ENCODE results near the gene GMPPA.

GMPPA gene

GRCh38 chr2:219527472-219527871, 28.8 kb downstream of the GMPPA start:
- TF ChIP-seq GLIS3 (CRISPR knock-in tag; IDR thresholded peaks at IDR 0.05) = no peak
- no peak for TF ChIP-seq ZFP3 (CRISPR knock-in tag; IDR thresholded peaks at IDR 0.05)
- TF ChIP-seq ARNTL (CRISPR knock-in tag; IDR thresholded peaks at IDR 0.05; ENCODE audit: borderline replicate concordance, low read depth) = no peak
- no peak for TF ChIP-seq TCF4 (CRISPR knock-in tag; IDR thresholded peaks at IDR 0.05; ENCODE audit: borderline replicate concordance)
- no peak for TF ChIP-seq PATZ1 (CRISPR knock-in tag; IDR thresholded peaks at IDR 0.05; ENCODE audit: borderline replicate concordance)
- TF ChIP-seq BACH2 (CRISPR knock-in tag; IDR thresholded peaks at IDR 0.05; ENCODE audit: borderline replicate concordance) = no peak
- TF ChIP-seq ZC3H10 (CRISPR knock-in tag; IDR thresholded peaks at IDR 0.05) = no peak
- no peak for TF ChIP-seq TOX (CRISPR knock-in tag; IDR thresholded peaks at IDR 0.05; ENCODE audit: borderline replicate concordance)
- TF ChIP-seq ZNF8 (CRISPR knock-in tag; IDR thresholded peaks at IDR 0.05) = no peak
- TF ChIP-seq TSHZ2 (CRISPR knock-in tag; IDR thresholded peaks at IDR 0.05) = no peak
- TF ChIP-seq RARB (CRISPR knock-in tag; IDR thresholded peaks at IDR 0.05) = no peak
- TF ChIP-seq CSRNP3 (CRISPR knock-in tag; IDR thresholded peaks at IDR 0.05) = no peak
- TF ChIP-seq ZNF565 (CRISPR knock-in tag; conservative IDR thresholded peaks at IDR 0.05; ENCODE audit: low read depth) = no peak
- no peak for TF ChIP-seq ZFP30 (CRISPR knock-in tag; IDR thresholded peaks at IDR 0.05)
- no peak for TF ChIP-seq PPARA (CRISPR knock-in tag; IDR thresholded peaks at IDR 0.05; ENCODE audit: borderline replicate concordance)
- TF ChIP-seq CREB5 (CRISPR knock-in tag; IDR thresholded peaks at IDR 0.05; ENCODE audit: low read depth) = no peak
- no peak for TF ChIP-seq ESRRG (CRISPR knock-in tag; IDR thresholded peaks at IDR 0.05)
- no peak for TF ChIP-seq CSDC2 (CRISPR knock-in tag; IDR thresholded peaks at IDR 0.05)
- TF ChIP-seq ISL1 (CRISPR knock-in tag; IDR thresholded peaks at IDR 0.05) = no peak
- no peak for TF ChIP-seq POU6F1 (CRISPR knock-in tag; IDR thresholded peaks at IDR 0.05; ENCODE audit: borderline replicate concordance, low read depth)
- no peak for ATAC-seq

GRCh38 chr2:219530048-219530963, 31.6 kb downstream of the GMPPA start:
- ATAC-seq = peak; percentile 93
- TF ChIP-seq GLIS3 (CRISPR knock-in tag; IDR thresholded peaks at IDR 0.05) (no peak), ARNTL (CRISPR knock-in tag; IDR thresholded peaks at IDR 0.05; ENCODE audit: borderline replicate concordance, low read depth) (no peak), TOX (CRISPR knock-in tag; IDR thresholded peaks at IDR 0.05; ENCODE audit: borderline replicate concordance) (no peak), PPARA (CRISPR knock-in tag; IDR thresholded peaks at IDR 0.05; ENCODE audit: borderline replicate concordance) (no peak), ZFP3 (CRISPR knock-in tag; IDR thresholded peaks at IDR 0.05) (no peak), BACH2 (CRISPR knock-in tag; IDR thresholded peaks at IDR 0.05; ENCODE audit: borderline replicate concordance) (no peak), ZNF8 (CRISPR knock-in tag; IDR thresholded peaks at IDR 0.05) (no peak), PATZ1 (CRISPR knock-in tag; IDR thresholded peaks at IDR 0.05; ENCODE audit: borderline replicate concordance) (no peak), RARB (CRISPR knock-in tag; IDR thresholded peaks at IDR 0.05) (no peak), TSHZ2 (CRISPR knock-in tag; IDR thresholded peaks at IDR 0.05) (no peak), TCF4 (CRISPR knock-in tag; IDR thresholded peaks at IDR 0.05; ENCODE audit: borderline replicate concordance) (no peak), CSDC2 (CRISPR knock-in tag; IDR thresholded peaks at IDR 0.05) (no peak), OSR1 (CRISPR knock-in tag; IDR thresholded peaks at IDR 0.05) (no peak), ZFP30 (CRISPR knock-in tag; IDR thresholded peaks at IDR 0.05) (no peak)
